ENCODE results near the gene AFF3.
A peak's percentile ranks its signal among the peaks of the same experiment; 100 is the strongest.
"Not testable (repeated sequence)": the region's sequence is repeated elsewhere in the genome, so short reads cannot be mapped to it uniquely, and the experiment has no call there.

The AFF3 gene

GRCh38 chr2:99777656-99778290 is 364.6 kb downstream of the AFF3 start:
- DNase-seq (ENCODE audit: insufficient read length, low spot score) (no peak), FAIRE-seq (no peak)
- no peak for TF ChIP-seq POLR2A (IDR thresholded peaks at IDR 0.05; ENCODE audit: low read depth, low read length)

- no peak for TF ChIP-seq POLR2A (IDR thresholded peaks at IDR 0.05; ENCODE audit: low read depth, low read length)
- FAIRE-seq, result no peak
- DNase-seq (ENCODE audit: insufficient read length, low spot score), result no peak
These were observed 365.3 kb downstream of the AFF3 start for GRCh38 chr2:99776906-99777646.

- DNase-seq (ENCODE audit: insufficient read length, low spot score) (no peak), FAIRE-seq (no peak)
- no peak for TF ChIP-seq POLR2A (IDR thresholded peaks at IDR 0.05; ENCODE audit: low read depth, low read length)
These were observed 366.0 kb downstream of the AFF3 start for GRCh38 chr2:99776206-99776905.

- no peak for TF ChIP-seq POLR2A (IDR thresholded peaks at IDR 0.05; ENCODE audit: low read depth, low read length)
- DNase-seq (ENCODE audit: insufficient read length, low spot score), result peak; percentile 26
- FAIRE-seq, result no peak
These were observed 366.8 kb downstream of the AFF3 start for GRCh38 chr2:99775585-99775984.

- not testable (repeated sequence) for FAIRE-seq; DNase-seq (ENCODE audit: insufficient read length, low spot score)
These were observed 368.7 kb downstream of the AFF3 start for GRCh38 chr2:99773642-99774041.

- DNase-seq (ENCODE audit: insufficient read length, low spot score) (no peak), FAIRE-seq (no peak)
- no peak for TF ChIP-seq POLR2A (IDR thresholded peaks at IDR 0.05; ENCODE audit: low read depth, low read length)
These were observed 369.6 kb downstream of the AFF3 start for GRCh38 chr2:99772591-99773331.

GRCh38 chr2:99771681-99772333 is 370.6 kb downstream of the AFF3 start:
- no peak for DNase-seq (ENCODE audit: insufficient read length, low spot score)
- no peak for TF ChIP-seq POLR2A (IDR thresholded peaks at IDR 0.05; ENCODE audit: low read depth, low read length)
- FAIRE-seq, result no peak

GRCh38 chr2:99770876-99771275 is 371.5 kb downstream of the AFF3 start:
- no peak for TF ChIP-seq POLR2A (IDR thresholded peaks at IDR 0.05; ENCODE audit: low read depth, low read length)
- FAIRE-seq (no peak), DNase-seq (ENCODE audit: insufficient read length, low spot score) (no peak)

GRCh38 chr2:99765731-99766318 is 376.6 kb downstream of the AFF3 start:
- DNase-seq (ENCODE audit: insufficient read length, low spot score) (no peak), FAIRE-seq (no peak)
- no peak for TF ChIP-seq POLR2A (IDR thresholded peaks at IDR 0.05; ENCODE audit: low read depth, low read length)

- DNase-seq (ENCODE audit: insufficient read length, low spot score), result no peak
- TF ChIP-seq POLR2A (IDR thresholded peaks at IDR 0.05; ENCODE audit: low read depth, low read length), result no peak
- FAIRE-seq, result no peak
These were observed 378.6 kb downstream of the AFF3 start for GRCh38 chr2:99763764-99764163.

GRCh38 chr2:99762714-99763113 is 379.7 kb downstream of the AFF3 start:
- FAIRE-seq (no peak), DNase-seq (ENCODE audit: insufficient read length, low spot score) (no peak)
- no peak for TF ChIP-seq POLR2A (IDR thresholded peaks at IDR 0.05; ENCODE audit: low read depth, low read length)

GRCh38 chr2:99757611-99758114 is 384.7 kb downstream of the AFF3 start:
- no peak for FAIRE-seq
- no peak for DNase-seq (ENCODE audit: insufficient read length, low spot score)
- no peak for TF ChIP-seq POLR2A (IDR thresholded peaks at IDR 0.05; ENCODE audit: low read depth, low read length)

GRCh38 chr2:99756059-99756458 is 386.3 kb downstream of the AFF3 start:
- DNase-seq (ENCODE audit: insufficient read length, low spot score) (no peak), FAIRE-seq (no peak)
- TF ChIP-seq POLR2A (IDR thresholded peaks at IDR 0.05; ENCODE audit: low read depth, low read length), result no peak
